GM12874 (cell line): ENCODE data around the gene SH3GL1.

Source experiments
- TF ChIP-seq, protein P1 (sequence below): IDR thresholded peaks from 2 replicates; pipeline ENCODE4 v1.5.1; 2011; ENCODE audit warnings: low read depth, mild to moderate bottlenecking, control low read depth, low read length, moderate library complexity; ENCODE audit not compliant: insufficient read depth

The SH3GL1 gene

DNA sequence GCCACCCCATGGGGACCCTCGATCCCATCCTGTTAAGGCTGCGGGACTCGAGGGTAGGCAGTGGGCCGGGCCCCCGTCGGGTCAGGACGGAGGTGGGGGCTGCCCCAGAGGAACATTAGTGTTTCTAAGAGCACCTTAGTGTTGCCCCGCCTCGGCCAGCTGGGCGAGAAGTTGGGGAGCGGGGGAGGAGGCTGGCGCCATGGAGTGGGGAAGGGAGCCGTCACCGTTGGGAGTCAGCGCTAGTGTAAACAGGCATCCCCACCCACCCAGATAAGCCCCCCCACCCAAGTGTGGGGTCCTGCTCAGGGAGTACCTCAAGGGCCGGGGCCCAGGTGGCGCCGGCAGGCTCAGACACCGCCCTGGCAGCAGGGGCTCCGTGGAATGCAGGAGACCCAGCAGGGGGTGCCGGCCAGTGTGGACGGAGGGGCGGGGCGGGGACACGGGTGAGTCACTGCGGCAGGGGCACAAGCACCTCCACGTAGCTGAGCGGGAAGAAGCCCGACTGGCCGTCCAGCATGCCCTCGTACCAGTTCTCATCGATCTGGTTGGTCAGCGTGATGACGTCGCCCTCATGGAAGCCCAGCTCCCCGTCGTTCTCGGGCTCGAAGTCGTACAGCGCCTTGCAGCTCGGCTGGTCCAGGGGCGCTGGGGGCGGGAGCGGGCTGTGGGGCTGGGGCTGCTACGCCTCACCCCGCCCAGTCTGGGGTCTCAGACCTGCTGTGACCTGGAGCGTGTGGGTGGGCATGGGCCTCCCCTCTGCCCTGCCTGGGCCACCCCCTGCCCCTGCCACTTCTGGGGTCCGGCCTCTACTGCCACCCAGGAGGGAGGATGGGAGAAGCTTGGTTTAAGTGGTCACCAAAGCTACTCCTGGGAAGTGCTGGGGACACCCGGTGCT, 38.9 kb downstream of the SH3GL1 start:
- TF ChIP-seq, protein P1, sequence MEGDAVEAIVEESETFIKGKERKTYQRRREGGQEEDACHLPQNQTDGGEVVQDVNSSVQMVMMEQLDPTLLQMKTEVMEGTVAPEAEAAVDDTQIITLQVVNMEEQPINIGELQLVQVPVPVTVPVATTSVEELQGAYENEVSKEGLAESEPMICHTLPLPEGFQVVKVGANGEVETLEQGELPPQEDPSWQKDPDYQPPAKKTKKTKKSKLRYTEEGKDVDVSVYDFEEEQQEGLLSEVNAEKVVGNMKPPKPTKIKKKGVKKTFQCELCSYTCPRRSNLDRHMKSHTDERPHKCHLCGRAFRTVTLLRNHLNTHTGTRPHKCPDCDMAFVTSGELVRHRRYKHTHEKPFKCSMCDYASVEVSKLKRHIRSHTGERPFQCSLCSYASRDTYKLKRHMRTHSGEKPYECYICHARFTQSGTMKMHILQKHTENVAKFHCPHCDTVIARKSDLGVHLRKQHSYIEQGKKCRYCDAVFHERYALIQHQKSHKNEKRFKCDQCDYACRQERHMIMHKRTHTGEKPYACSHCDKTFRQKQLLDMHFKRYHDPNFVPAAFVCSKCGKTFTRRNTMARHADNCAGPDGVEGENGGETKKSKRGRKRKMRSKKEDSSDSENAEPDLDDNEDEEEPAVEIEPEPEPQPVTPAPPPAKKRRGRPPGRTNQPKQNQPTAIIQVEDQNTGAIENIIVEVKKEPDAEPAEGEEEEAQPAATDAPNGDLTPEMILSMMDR = no peak

DNA sequence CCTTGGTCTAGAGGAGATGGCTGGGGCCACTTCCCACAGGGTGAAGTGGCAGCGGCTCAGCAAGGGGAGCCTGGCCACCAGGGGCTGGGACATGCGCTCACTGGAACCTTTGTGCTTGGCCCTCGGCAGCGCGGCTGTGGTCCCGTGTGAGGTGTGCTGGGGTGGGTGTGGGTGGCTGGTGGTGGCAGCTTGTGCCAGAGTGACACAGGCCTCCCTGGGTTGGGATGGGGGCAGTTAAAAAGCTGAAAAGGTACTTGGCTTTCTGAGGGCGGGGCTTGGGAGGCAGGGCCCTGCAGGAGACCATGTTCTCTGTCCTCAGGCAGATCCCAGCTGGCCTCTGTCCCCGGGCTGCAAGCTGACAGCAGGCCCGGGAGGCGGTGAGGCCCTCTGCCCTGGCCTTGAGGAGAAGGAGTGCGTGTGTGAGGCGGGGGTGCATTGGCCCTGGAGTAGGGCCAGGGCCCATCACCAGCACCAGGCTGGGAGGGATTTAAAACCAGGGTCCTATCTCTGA, 39.7 kb downstream of the SH3GL1 start:
- TF ChIP-seq, protein P1 = no peak

DNA sequence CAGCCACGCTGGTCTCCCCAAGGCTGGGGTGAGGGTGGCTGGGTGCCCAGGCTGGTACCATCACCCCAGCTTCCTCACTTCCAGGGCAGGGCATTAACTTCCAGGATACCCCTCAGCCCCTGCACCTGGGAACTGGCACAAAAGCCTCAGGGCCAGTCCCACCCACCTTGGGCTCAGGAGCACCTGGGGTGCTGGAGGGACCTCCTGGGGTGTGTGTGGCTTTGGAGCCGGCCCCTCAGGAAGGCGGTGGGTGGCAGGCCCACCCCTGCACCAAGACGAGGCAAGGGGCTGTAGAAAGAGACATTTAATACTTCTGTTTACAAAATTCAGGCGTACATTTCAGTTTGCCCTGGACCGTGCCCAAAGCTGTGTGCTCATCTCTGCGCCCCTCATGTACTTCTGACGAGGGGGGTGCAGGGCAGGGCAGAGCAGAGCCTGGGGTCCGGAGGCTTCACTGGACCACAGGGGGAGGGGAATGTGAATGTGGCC, 40.2 kb downstream of the SH3GL1 start:
- TF ChIP-seq, protein P1 = no peak

GRCh38 chr19:4359627-4360000, 40.7 kb downstream of the SH3GL1 start:
- TF ChIP-seq, protein P1 = no peak

- TF ChIP-seq, protein P1 = no peak
These were observed 41.4 kb downstream of the SH3GL1 start for GRCh38 chr19:4358709-4359626.

DNA sequence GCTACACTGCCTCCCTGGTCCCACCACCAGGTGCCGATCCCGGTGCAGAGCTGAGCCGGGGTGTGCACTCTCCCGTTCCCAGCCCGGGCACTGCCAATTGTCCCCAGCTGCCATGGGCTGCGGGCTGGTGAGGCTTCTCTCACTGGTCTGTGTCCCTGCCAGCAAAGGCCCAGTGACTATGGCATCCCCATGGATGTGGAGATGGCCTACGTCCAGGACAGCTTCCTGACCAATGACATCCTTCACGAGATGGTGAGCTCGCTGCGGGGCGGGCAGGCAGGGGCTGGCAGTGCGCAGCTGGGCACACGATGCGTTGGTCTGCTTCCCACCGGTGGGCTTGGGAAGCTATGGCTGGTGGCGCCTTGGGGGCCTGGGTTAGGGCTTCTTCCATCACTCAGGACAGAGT, 42.4 kb downstream of the SH3GL1 start:
- TF ChIP-seq, protein P1 = no peak
